Stimulated activated CD4-positive, alpha-beta T cell treated with anti-CD3 and anti-CD28 coated beads, Interleukin-1b, Interleukin-23, amount 100 ng/mL, for 24 hours (primary cell): ENCODE measurements around the gene USP40.
"Not testable (repeated sequence)": the region's sequence is repeated elsewhere in the genome, so short reads cannot be mapped to it uniquely, and the experiment has no call there.

ENCODE experiments used
- DNase-seq, 4 experiments: peaks; one replicate each; pipeline ENCODE4 v3.0.0-alpha.2; 2020; ENCODE audit warnings: low read depth in 4 of 4, low spot score in 1 of 4

Gene USP40, protein sequence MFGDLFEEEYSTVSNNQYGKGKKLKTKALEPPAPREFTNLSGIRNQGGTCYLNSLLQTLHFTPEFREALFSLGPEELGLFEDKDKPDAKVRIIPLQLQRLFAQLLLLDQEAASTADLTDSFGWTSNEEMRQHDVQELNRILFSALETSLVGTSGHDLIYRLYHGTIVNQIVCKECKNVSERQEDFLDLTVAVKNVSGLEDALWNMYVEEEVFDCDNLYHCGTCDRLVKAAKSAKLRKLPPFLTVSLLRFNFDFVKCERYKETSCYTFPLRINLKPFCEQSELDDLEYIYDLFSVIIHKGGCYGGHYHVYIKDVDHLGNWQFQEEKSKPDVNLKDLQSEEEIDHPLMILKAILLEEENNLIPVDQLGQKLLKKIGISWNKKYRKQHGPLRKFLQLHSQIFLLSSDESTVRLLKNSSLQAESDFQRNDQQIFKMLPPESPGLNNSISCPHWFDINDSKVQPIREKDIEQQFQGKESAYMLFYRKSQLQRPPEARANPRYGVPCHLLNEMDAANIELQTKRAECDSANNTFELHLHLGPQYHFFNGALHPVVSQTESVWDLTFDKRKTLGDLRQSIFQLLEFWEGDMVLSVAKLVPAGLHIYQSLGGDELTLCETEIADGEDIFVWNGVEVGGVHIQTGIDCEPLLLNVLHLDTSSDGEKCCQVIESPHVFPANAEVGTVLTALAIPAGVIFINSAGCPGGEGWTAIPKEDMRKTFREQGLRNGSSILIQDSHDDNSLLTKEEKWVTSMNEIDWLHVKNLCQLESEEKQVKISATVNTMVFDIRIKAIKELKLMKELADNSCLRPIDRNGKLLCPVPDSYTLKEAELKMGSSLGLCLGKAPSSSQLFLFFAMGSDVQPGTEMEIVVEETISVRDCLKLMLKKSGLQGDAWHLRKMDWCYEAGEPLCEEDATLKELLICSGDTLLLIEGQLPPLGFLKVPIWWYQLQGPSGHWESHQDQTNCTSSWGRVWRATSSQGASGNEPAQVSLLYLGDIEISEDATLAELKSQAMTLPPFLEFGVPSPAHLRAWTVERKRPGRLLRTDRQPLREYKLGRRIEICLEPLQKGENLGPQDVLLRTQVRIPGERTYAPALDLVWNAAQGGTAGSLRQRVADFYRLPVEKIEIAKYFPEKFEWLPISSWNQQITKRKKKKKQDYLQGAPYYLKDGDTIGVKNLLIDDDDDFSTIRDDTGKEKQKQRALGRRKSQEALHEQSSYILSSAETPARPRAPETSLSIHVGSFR

GRCh38 chr2:233566141-233566956 lies at the start of gene USP40:
Gene USP40, minus strand, starts transcription at chr2:233566782. Its CDS starts 1,228 bp downstream, at chr2:233565554.
- peak; percentile 17 to 39 (median 27) for DNase-seq

DNA sequence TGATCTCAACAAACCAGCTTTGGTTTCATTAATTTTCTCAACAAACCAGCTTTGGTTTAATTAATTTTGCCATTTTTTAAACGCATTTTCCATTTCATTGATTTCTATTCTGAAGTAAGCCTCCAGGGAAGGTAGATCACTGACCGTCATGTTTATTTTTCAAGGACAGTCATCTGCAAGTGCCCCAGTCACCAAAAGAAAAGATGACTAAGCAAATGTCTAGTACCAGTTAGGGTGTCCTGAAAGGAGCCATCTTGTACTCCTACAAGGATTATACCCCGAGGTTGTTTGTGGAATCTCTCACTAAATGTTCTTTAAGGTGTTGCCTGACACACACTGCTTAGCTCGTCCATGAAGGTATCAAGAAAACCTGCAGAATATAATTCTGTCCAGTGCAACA lies 44.7 kb upstream of the USP40 start:
- no peak for DNase-seq

DNA sequence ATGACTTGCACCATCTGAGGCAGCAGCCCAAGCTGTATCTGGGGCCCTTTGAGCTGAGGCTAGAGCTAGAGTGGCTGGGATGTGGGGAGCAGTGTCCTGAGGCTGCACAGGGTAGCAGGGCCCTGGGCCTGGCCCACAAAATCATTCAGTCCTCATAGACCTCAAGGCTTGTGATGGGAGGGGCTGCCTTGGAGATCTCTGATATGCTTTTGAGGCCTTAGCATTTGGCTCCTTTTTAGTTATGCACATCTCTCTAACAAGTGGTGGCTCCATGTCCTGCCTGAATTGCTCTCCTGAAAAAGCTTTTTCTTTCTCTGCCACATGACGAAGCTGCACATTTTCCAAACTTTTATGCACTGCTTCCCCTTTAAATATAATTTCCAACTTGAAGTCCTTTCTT lies 39.1 kb upstream of the USP40 start:
- no peak for DNase-seq

- DNase-seq: no peak
Observed at GRCh38 chr2:233604826-233605225, 38.2 kb upstream of the USP40 start.

GRCh38 chr2:233603520-233603919 lies 36.9 kb upstream of the USP40 start:
- DNase-seq: no peak

DNA sequence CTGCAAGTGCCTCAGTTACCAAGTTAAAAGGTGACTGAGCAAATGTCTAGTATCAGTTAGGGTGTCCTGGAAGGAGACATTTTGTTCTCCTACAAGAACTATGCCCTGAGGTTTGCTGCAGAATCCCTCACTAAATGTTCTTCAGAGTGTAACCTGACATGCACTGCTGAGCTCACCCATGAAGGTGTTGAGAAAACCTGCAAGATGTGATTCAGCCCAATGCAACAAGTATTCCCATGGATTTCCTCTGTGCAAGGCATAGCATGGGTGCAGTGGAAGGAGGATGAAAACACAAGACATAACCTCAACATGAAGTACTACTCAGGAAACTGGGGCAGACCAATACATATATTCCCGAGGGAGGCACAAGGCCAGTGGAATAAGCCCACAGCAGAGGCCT lies 35.5 kb upstream of the USP40 start:
- DNase-seq: no peak

- no peak for DNase-seq
Observed at GRCh38 chr2:233600386-233600785, 33.8 kb upstream of the USP40 start.

GRCh38 chr2:233598952-233599351 lies 32.4 kb upstream of the USP40 start:
- no peak for DNase-seq

DNA sequence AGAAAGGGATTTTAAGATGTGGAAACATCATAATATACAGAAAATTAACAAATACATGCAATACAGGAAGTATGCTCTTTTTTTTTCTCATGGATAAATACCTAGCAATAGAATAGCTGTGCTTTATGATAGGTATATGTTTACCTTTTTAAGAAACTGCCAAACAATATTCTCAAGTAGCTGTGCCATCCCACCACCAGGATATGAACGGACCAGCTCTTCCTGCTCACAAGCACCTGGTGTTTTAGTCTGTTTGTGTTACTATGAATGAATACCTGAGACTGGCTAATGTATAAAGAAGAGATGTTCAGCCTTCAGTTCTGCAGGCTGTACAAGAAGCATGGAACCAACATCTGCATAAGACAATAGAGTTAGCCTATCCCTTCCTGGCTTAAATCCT lies 30.9 kb upstream of the USP40 start:
- DNase-seq: no peak

DNA sequence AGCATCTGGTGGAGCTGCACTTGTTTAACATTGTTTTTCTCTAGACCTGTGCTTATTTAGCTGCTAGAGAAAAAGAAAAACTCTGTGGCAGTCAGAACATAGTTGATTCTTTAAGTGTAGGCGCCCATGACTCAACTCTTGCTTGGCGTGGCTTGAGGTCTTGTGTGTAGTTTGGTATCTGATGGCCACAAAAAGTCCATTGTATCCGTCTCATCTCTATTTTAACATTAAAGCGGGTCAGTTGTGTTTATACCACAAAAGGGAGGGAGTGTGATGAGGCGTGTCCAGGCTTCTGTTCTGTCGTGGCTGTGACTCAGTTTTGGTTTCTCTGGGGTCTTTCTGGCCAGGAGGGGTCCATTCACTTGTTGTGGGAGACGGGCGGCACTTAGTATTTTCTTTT lies 26.6 kb upstream of the USP40 start:
- no peak for DNase-seq

- not testable (repeated sequence) for DNase-seq
Observed at GRCh38 chr2:233592706-233593105, 26.1 kb upstream of the USP40 start.

DNA sequence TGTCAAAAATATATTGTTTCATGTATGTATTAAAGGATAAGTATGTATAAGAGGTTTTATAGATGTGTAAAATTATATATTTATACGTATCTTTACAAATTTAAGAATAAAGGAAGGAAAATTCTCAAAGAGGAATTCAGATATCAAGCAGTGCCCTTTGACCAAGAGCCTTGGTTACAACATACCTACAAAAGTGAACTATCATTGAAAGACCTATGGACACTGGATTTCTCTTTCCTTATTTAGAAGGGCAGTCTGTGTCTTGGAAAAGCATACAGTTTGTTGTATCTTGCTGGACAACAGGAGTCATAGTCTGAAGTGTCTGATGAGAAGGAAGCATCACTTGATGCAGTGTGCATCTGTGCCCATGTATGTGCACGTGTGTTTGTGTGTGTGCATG lies 21.8 kb upstream of the USP40 start:
- no peak for DNase-seq

DNA sequence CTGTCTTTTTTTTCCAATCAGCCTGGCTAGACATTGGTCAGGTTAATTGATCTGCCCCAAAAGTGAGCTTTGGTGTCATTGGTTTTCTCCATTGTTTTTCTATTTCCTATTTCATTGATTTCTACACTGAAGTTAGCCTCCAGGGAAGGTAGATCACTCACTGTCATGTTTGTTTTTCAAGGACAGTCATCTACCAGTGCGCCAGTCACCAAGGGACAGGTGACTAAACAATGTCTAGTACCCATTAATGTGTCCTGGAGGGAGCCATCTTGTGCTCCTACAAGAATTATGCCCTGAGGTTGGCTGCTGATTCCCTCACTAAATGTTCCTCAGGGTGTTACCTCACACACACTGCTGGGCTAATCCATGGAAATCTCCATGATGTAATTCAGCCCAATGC lies 17.6 kb upstream of the USP40 start:
- no peak for DNase-seq

DNA sequence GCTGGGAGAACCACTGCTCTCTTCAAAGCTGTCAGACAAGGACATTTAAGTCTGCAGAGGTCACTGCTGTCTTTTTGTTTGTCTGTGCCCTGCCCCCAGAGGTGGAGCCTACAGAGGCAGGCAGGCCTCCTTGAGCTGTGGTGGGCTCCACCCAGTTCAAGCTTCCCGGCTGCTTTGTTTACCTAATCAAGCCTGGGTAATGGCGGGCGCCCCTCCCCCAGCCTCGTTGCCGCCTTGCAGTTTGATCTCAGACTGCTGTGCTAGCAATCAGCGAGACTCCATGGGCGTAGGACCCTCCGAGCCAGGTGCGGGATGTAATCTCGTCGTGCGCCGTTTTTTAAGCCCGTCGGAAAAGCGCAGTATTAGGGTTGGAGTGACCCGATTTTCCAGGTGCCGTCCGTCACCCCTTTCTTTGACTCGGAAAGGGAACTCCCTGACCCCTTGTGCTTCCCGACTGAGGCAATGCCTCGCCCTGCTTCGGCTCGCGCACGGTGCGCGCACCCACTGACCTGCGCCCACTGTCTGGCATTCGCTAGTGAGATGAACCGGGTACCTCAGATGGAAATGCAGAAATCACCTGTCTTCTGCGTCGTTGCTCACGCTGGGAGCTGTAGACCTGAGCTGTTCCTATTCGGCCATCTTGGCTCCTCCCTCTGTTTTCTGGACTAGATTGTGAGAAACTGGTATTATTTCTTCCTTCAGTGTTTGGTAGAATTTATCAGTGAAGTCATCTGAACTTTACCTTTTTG lies 16.8 kb upstream of the USP40 start:
- not testable (repeated sequence) for DNase-seq

- not testable (repeated sequence) for DNase-seq
Observed at GRCh38 chr2:233577341-233577740, 10.8 kb upstream of the USP40 start.

GRCh38 chr2:233572468-233572867 lies 5.9 kb upstream of the USP40 start:
- no peak for DNase-seq

GRCh38 chr2:233571462-233571861 lies 4.9 kb upstream of the USP40 start:
- no peak for DNase-seq

DNA sequence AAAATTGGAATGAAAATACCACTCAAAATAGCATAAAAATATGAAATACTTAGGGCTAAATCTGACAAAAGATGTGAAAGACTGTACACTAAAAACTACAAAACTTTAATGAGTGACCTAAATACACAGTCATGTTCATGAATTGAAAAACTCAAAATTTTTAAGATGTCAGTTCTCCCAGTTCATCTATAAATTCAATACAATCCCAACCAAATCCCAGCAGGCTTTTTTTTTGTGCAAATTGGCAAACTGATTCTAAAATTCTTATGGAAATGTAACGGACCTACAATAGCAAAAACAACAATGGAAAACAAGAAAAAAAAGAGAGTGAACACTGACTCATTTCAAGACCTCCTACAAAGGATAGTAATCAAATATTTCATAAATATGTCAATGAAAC lies 4.4 kb upstream of the USP40 start:
- no peak for DNase-seq

- no peak for DNase-seq
Observed at GRCh38 chr2:233565685-233566140, 869 bp downstream of the USP40 start.
